ENCODE data around the gene TBX5. TPM values are rescaled to one million over a fixed set of nuclear protein-coding genes. Genes with fewer than 3 reads are reported as not detected.

TBX5 gene
- 75.1 TPM for total RNA-seq
- long read RNA-seq, transcript TBX5-203 (9 exons, 2,203 nt) = major isoform, 51 of 83 reads
- long read RNA-seq, partial matches to known transcripts = 22 of 83 reads
- long read RNA-seq, other reads (novel, unspliced or antisense) = 6 of 83 reads

GRCh38 chr12:114405519-114406271 lies at the start of gene TBX5:
Gene TBX5 (minus strand): TSS chr12:114406144. CDS start chr12:114403898, 2,246 bp downstream.
- peak within 1 kb of the TSS; percentile 94 for H3K27ac ChIP-seq (replicated peaks)

GRCh38 chr12:114451657-114452056 lies 45.7 kb upstream of the TBX5 start:
- H3K4me1 ChIP-seq = peaks cover 14% of the 10 kb centered on the region
- H3K27me3 ChIP-seq (ENCODE audit: low read depth) = peaks cover 89% of the 10 kb centered on the region
- DNase-seq = no peak
- no peak for TF ChIP-seq CTCF (IDR thresholded peaks at IDR 0.05; ENCODE audit: borderline replicate concordance)
- H3K27ac ChIP-seq (replicated peaks) = no peak overlapping the region
- H3K9me3 ChIP-seq (replicated peaks) = no peaks in the 10 kb centered on the region
- no peaks in the 10 kb centered on the region for H3K36me3 ChIP-seq
- H3K4me3 ChIP-seq = no peak overlapping the region
- intact Hi-C loops (cut with micrococcal nuclease) = no loop called here

More at GRCh38 chr12:114405519-114406271, at the start of gene TBX5:
- Histone ChIP-seq H3K27me3 (ENCODE audit: low read depth) (peaks cover 94% of the 10 kb centered on the region), H3K4me3 (peak within 1 kb of the TSS; percentile 82), H3K36me3 (no peaks in the 10 kb centered on the region), H3K4me1 (peaks cover 71% of the 10 kb centered on the region), H3K9me3 (replicated peaks) (no peaks in the 10 kb centered on the region)
- intact Hi-C loops (cut with micrococcal nuclease) = no loop called here
- no peak for TF ChIP-seq CTCF (IDR thresholded peaks at IDR 0.05; ENCODE audit: borderline replicate concordance)
- no peak for DNase-seq

GRCh38 chr12:114450515-114451300 lies 44.8 kb upstream of the TBX5 start:
- DNase-seq = no peak
- no peak for TF ChIP-seq CTCF (IDR thresholded peaks at IDR 0.05; ENCODE audit: borderline replicate concordance)
- Histone ChIP-seq H3K4me1 (peaks cover 14% of the 10 kb centered on the region), H3K4me3 (no peak overlapping the region), H3K36me3 (no peaks in the 10 kb centered on the region), H3K27me3 (ENCODE audit: low read depth) (peaks cover 89% of the 10 kb centered on the region), H3K27ac (replicated peaks) (no peak overlapping the region), H3K9me3 (replicated peaks) (no peaks in the 10 kb centered on the region)
- intact Hi-C loops (cut with micrococcal nuclease) = no loop called here

GRCh38 chr12:114450019-114450418 lies 44.1 kb upstream of the TBX5 start:
- DNase-seq = no peak
- intact Hi-C loops (cut with micrococcal nuclease) = no loop called here
- peaks cover 14% of the 10 kb centered on the region for H3K4me1 ChIP-seq
- no peak overlapping the region for H3K4me3 ChIP-seq
- H3K27me3 ChIP-seq (ENCODE audit: low read depth) = peaks cover 89% of the 10 kb centered on the region
- no peaks in the 10 kb centered on the region for H3K9me3 ChIP-seq (replicated peaks)
- H3K36me3 ChIP-seq = no peaks in the 10 kb centered on the region
- TF ChIP-seq CTCF (IDR thresholded peaks at IDR 0.05; ENCODE audit: borderline replicate concordance) = no peak
- no peak overlapping the region for H3K27ac ChIP-seq (replicated peaks)

GRCh38 chr12:114448618-114448933 lies 42.6 kb upstream of the TBX5 start:
- Histone ChIP-seq H3K27ac (replicated peaks) (no peak overlapping the region), H3K4me1 (peaks cover 21% of the 10 kb centered on the region), H3K4me3 (no peak overlapping the region), H3K27me3 (ENCODE audit: low read depth) (peaks cover 92% of the 10 kb centered on the region), H3K9me3 (replicated peaks) (no peaks in the 10 kb centered on the region), H3K36me3 (no peaks in the 10 kb centered on the region)
- no peak for DNase-seq
- intact Hi-C loops (cut with micrococcal nuclease) = no loop called here
- no peak for TF ChIP-seq CTCF (IDR thresholded peaks at IDR 0.05; ENCODE audit: borderline replicate concordance)
